Smooth muscle cell (in vitro differentiated cells): Measurements from ENCODE around the gene MAPK11. TPM values are rescaled to one million over a fixed set of nuclear protein-coding genes. Genes with fewer than 3 reads are reported as not detected.

Source experiments
- DNase-seq: peaks from one replicate; lab custom pipeline; 2025; ENCODE audit not compliant: unreplicated experiment; lab: John Stamatoyannopoulos, UW
- H2AFZ ChIP-seq: fragments of 200-600 bp; sonication (generic); 2 replicates; pipeline ENCODE4 v1.6.0; 2016; ENCODE audit warnings: antibody characterized with exemption, low read depth, mild to moderate bottlenecking
- H3F3A ChIP-seq: fragments of 200-600 bp; sonication (generic); 2 replicates; pipeline ENCODE4 v1.6.0; 2017; ENCODE audit warnings: antibody characterized with exemption, low read depth
- H3K27ac ChIP-seq: fragments of 200-600 bp; sonication (generic); 2 replicates; pipeline ENCODE4 v1.5.1; 2016; ENCODE audit warnings: low read depth, mild to moderate bottlenecking
- H3K27me3 ChIP-seq: fragments of 200-600 bp; sonication (generic); 2 replicates; pipeline ENCODE4 v1.6.1; 2016; ENCODE audit warnings: low read depth, mild to moderate bottlenecking
- H3K36me3 ChIP-seq: fragments of 200-600 bp; sonication (generic); 2 replicates; pipeline ENCODE4 v1.5.1; 2016; ENCODE audit warnings: low read depth
- H3K4me1 ChIP-seq: fragments of 200-600 bp; sonication (generic); 2 replicates; pipeline ENCODE4 v1.5.1; 2016; ENCODE audit warnings: low read depth
- H3K4me2 ChIP-seq: fragments of 200-600 bp; sonication (generic); 2 replicates; pipeline ENCODE4 v1.6.0; 2016; ENCODE audit warnings: mild to moderate bottlenecking
- H3K4me3 ChIP-seq: fragments of 200-600 bp; sonication (generic); 2 replicates; pipeline ENCODE4 v1.5.1; 2016; ENCODE audit warnings: mild to moderate bottlenecking
- H3K79me2 ChIP-seq: fragments of 200-600 bp; sonication (generic); 2 replicates; pipeline ENCODE4 v1.6.0; 2016; ENCODE audit warnings: low read depth, mild to moderate bottlenecking
- H3K9ac ChIP-seq: fragments of 200-600 bp; sonication (generic); 2 replicates; pipeline ENCODE4 v1.6.0; 2016; ENCODE audit warnings: low read depth
- H3K9me3 ChIP-seq: fragments of 200-600 bp; sonication (generic); replicated peaks from 2 replicates; pipeline ENCODE4 v1.5.1; 2016; ENCODE audit warnings: low read depth
- H4K20me1 ChIP-seq: fragments of 200-600 bp; sonication (generic); 2 replicates; pipeline ENCODE4 v1.6.0; 2016; ENCODE audit warnings: low read depth
- CTCF ChIP-seq: fragments of 200-600 bp; sonication (generic); IDR thresholded peaks from 2 replicates; pipeline ENCODE4 v1.5.1; 2017; ENCODE audit warnings: borderline replicate concordance, mild to moderate bottlenecking, antibody characterized with exemption; ENCODE audit not compliant: insufficient read depth, poor library complexity, severe bottlenecking
- WGBS: methylation state at CpG from one replicate; pipeline ENCODE4 v1.1.7; 2016; ENCODE audit warnings: low lambda C conversion rate; 5-methylcytosine and 5-hydroxymethylcytosine counted together
- polyA plus RNA-seq: library from polyadenylated mRNA; unstranded; fragments of >200 nt; fragmentation: Nextera tagmentation; extraction: Ambion mirVana; gene quantifications from 2 replicates; pipeline ENCODE4 v1.2.1, GENCODE V29; 2016
- total RNA-seq: library from RNA; depleted of rRNA; stranded (reverse); fragments of >200 nt; gene quantifications from 2 replicates; pipeline ENCODE4 v1.2.3, GENCODE V29; 2014

Gene MAPK11
- total and polyA plus RNA-seq, 2 experiments from 2014 or later, result 0.65 to 4.2 TPM

DNA sequence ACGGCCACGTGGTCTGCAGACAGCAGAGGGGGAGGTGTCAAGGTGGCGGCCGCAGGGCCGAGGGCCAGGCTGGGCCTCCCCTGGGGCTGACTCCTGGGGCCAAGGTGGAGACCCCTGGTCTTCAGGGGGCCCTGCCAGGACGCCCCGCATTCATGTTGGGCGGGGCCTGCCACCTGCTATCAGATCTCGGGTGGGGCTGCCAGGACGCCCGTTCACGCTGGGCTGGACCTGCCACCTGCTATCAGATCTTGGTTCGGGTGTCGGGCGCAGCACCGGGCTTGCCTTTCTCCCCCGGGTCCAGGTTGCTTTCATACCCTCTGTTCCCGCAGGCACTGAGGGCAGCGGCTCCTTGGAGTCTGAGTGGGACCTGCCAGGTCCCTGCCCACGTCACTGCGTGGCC is 16.1 kb upstream of the MAPK11 start:
- H3K4me1 ChIP-seq, result no peaks in the 10 kb centered on the region
- no peak overlapping the region for H3K4me2 ChIP-seq
- no peak overlapping the region for H3K27ac ChIP-seq
- peaks cover 94% of the 10 kb centered on the region for H4K20me1 ChIP-seq
- no peak overlapping the region for H3K9ac ChIP-seq
- no peak for DNase-seq
- H2AFZ ChIP-seq, result no peak overlapping the region
- H3K4me3 ChIP-seq, result no peak overlapping the region
- 96% methylated on average over 21 of the region's 21 CpGs for WGBS
- peaks cover 57% of the 10 kb centered on the region for H3K79me2 ChIP-seq
- no peaks in the 10 kb centered on the region for H3K27me3 ChIP-seq
- H3F3A ChIP-seq, result no peaks in the 10 kb centered on the region
- H3K9me3 ChIP-seq, result no peaks in the 10 kb centered on the region
- TF ChIP-seq CTCF, result no peak
- no peaks in the 10 kb centered on the region for H3K36me3 ChIP-seq

GRCh38 chr22:50285568-50286229 is 15.5 kb upstream of the MAPK11 start:
- Histone ChIP-seq H3K4me2 (no peak overlapping the region), H3K27me3 (no peaks in the 10 kb centered on the region), H2AFZ (no peak overlapping the region), H3K36me3 (no peaks in the 10 kb centered on the region), H3K4me3 (no peak overlapping the region), H3K4me1 (no peaks in the 10 kb centered on the region), H3K27ac (no peak overlapping the region), H3K9ac (no peak overlapping the region), H3K79me2 (peaks cover 54% of the 10 kb centered on the region), H4K20me1 (peaks cover 94% of the 10 kb centered on the region), H3K9me3 (no peaks in the 10 kb centered on the region), H3F3A (no peaks in the 10 kb centered on the region)
- over 99% methylated on average over 22 of the region's 34 CpGs for WGBS
- no peak for DNase-seq
- no peak for TF ChIP-seq CTCF

DNA sequence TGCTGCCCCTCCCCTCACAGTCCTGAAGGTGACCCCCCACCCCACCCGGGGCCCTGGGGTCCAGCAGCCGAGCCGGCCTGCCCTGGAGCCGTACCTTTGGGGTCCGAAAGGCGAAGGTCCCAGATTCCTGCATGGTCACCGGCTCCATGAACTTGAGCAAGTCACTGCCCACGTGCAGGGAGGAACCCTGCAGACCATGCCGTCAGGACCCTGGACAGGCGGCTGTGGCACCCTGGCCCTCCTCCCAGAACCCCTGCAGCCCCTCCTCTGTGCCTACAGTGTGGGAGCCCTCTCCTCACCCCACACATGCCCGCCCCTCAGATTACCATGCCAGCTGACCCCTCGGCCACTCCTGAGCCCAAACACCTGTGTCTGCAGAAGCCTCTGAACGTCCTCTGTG is 14.3 kb upstream of the MAPK11 start:
- WGBS, result 97% methylated on average over 11 of the region's 13 CpGs
- Histone ChIP-seq H3K4me1 (no peaks in the 10 kb centered on the region), H2AFZ (no peak overlapping the region), H3K9me3 (no peaks in the 10 kb centered on the region), H3K4me3 (no peak overlapping the region), H3F3A (no peaks in the 10 kb centered on the region), H3K27me3 (no peaks in the 10 kb centered on the region), H3K79me2 (peaks cover 42% of the 10 kb centered on the region), H3K27ac (no peak overlapping the region), H4K20me1 (peaks cover 92% of the 10 kb centered on the region), H3K4me2 (no peak overlapping the region), H3K36me3 (no peaks in the 10 kb centered on the region), H3K9ac (no peak overlapping the region)
- no peak for TF ChIP-seq CTCF
- no peak for DNase-seq

DNA sequence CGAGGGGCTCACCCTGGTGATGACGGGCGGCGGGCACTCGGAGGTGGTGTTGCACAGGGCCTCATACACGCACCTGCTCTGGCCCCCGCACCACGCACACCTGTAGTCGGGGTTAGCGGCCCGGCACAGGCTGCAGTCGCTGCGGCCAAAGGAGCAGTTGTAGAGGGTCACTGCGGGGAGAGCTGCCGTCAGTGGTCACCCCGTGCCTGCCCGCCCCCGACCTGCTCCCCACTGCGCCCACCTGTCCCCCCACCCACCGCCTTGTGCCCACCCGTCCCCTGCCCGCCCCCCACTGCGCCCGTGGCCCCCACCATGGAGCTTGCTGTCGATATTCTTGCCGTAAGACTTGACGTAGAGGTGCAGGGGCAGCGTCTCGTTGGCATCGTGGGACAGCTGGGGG is 13.6 kb upstream of the MAPK11 start:
- no peak for DNase-seq
- H3K4me3 ChIP-seq, result no peak overlapping the region
- H3K27ac ChIP-seq, result no peak overlapping the region
- 97% methylated on average over 28 of the region's 30 CpGs for WGBS
- no peak overlapping the region for H3K4me2 ChIP-seq
- no peak overlapping the region for H3K9ac ChIP-seq
- no peaks in the 10 kb centered on the region for H3F3A ChIP-seq
- H3K27me3 ChIP-seq, result no peaks in the 10 kb centered on the region
- no peaks in the 10 kb centered on the region for H3K36me3 ChIP-seq
- no peaks in the 10 kb centered on the region for H3K9me3 ChIP-seq
- no peak overlapping the region for H2AFZ ChIP-seq
- peaks cover 92% of the 10 kb centered on the region for H4K20me1 ChIP-seq
- TF ChIP-seq CTCF, result no peak
- peaks cover 36% of the 10 kb centered on the region for H3K79me2 ChIP-seq
- no peaks in the 10 kb centered on the region for H3K4me1 ChIP-seq
